Endothelial cell of umbilical vein (primary cell): ENCODE measurements around the gene C4BPA. TPM values are rescaled to one million over a fixed set of nuclear protein-coding genes. Genes with fewer than 3 reads are reported as not detected.

Experiments
- BruUV-seq: library from RNA; stranded (reverse); fragments of 400-500 nt; replicated peaks from 2 replicates; lab custom pipeline; 2021; lab: Mats Ljungman, UMichigan
- CTCF ChIA-PET: fragments of 300-600, 350-600 bp; sonication (Branson Sonifier 250); formaldehyde crosslinking; loops from one replicate; lab custom pipeline; 2021; ENCODE audit warnings: antibody characterized with exemption, inconsistent platforms; lab: Charles Lee
- POLR2A ChIA-PET: fragments of 300-600, 350-600 bp; sonication (Branson Sonifier 250); formaldehyde crosslinking; loops from one replicate; lab custom pipeline; 2021; ENCODE audit warnings: antibody characterized with exemption, inconsistent platforms; lab: Charles Lee
- DNase-seq: peaks from one replicate; pipeline ENCODE4 v3.0.0-alpha.2; 2011; ENCODE audit warnings: low read depth, low spot score
- FAIRE-seq: peaks from 2 replicates; lab custom pipeline; 2011; peaks lifted over from hg19 to GRCh38; lab: Jason Lieb, UNC
- H2AFZ ChIP-seq: 2 replicates; pipeline ENCODE4 v1.6.0; 2012; ENCODE audit warnings: low read depth, low read length, control low read depth, inconsistent platforms
- H3K27ac ChIP-seq: 2 replicates; pipeline ENCODE4 v1.5.1; 2011; ENCODE audit warnings: low read depth, mild to moderate bottlenecking, control low read depth, low read length, moderate library complexity; ENCODE audit not compliant: insufficient read depth
- H3K27me3 ChIP-seq, 2 experiments: 2 replicates each; pipeline versions ENCODE4 v1.6.0 to v1.6.1; 2011; ENCODE audit warnings: low read length in 2 of 2, mixed read lengths in 1 of 2; ENCODE audit not compliant: control insufficient read depth in 2 of 2, insufficient read depth in 2 of 2
- H3K36me3 ChIP-seq, 2 experiments: 2 replicates in 1 of 2; 3 replicates in 1 of 2; pipeline ENCODE4 v1.5.1; 2011; ENCODE audit warnings: low read length in 2 of 2, mild to moderate bottlenecking in 1 of 2, moderate library complexity in 1 of 2; ENCODE audit not compliant: control insufficient read depth in 2 of 2, insufficient read depth in 2 of 2; ENCODE audit errors: extremely low read depth in 1 of 2
- H3K4me1 ChIP-seq: 3 replicates; pipeline ENCODE4 v1.5.1; 2011; ENCODE audit warnings: mild to moderate bottlenecking, low read length; ENCODE audit not compliant: control insufficient read depth, insufficient read depth; ENCODE audit errors: extremely low read depth
- H3K4me2 ChIP-seq: 2 replicates; pipeline ENCODE4 v1.6.1; 2011; ENCODE audit warnings: low read length, control low read depth, mixed read lengths; ENCODE audit not compliant: insufficient read depth
- H3K4me3 ChIP-seq, 3 experiments: fragments of 200-600 bp in 1 of 3; sonication (generic), shearing (Covaris generic) in 1 of 3; replicated peaks in 1 of 3; 2 replicates each; pipeline ENCODE4 v1.5.1; 2011 to 2016; ENCODE audit warnings: control low read depth in 3 of 3, low read length in 3 of 3, mild to moderate bottlenecking in 2 of 3, inconsistent platforms in 1 of 3, low read depth in 1 of 3, moderate library complexity in 1 of 3; ENCODE audit not compliant: insufficient read depth in 1 of 3
- H3K79me2 ChIP-seq: 2 replicates; pipeline ENCODE4 v1.6.0; 2012; ENCODE audit warnings: low read length, inconsistent platforms; ENCODE audit not compliant: control insufficient read depth, insufficient read depth
- H3K9ac ChIP-seq: replicated peaks from 2 replicates; pipeline ENCODE3; 2011; ENCODE audit warnings: low read length, control low read depth; ENCODE audit not compliant: insufficient read depth; ENCODE audit errors: extremely low read depth
- H3K9me1 ChIP-seq: replicated peaks from 3 replicates; pipeline ENCODE4 v1.6.0; 2011; ENCODE audit warnings: mild to moderate bottlenecking, low read length; ENCODE audit not compliant: control insufficient read depth, insufficient read depth; ENCODE audit errors: extremely low read depth
- H3K9me3 ChIP-seq: replicated peaks from 2 replicates; pipeline ENCODE4 v1.5.1; 2012; ENCODE audit warnings: low read length, inconsistent platforms; ENCODE audit not compliant: control insufficient read depth, insufficient read depth
- H4K20me1 ChIP-seq: replicated peaks from 2 replicates; pipeline ENCODE3; 2011; ENCODE audit warnings: mild to moderate bottlenecking, low read length; ENCODE audit not compliant: control insufficient read depth, insufficient read depth; ENCODE audit errors: extremely low read depth
- CTCF ChIP-seq, 2 donors: IDR thresholded peaks; 1 replicate in 1 of 2; 2 replicates in 1 of 2; pipeline ENCODE4 v1.5.1; 2011; ENCODE audit warnings: low read length in 2 of 2, mild to moderate bottlenecking in 2 of 2, moderate library complexity in 2 of 2, control low read depth in 1 of 2, inconsistent platforms in 1 of 2, low read depth in 1 of 2; ENCODE audit not compliant: insufficient read depth in 1 of 2; ENCODE audit errors: extremely low read depth in 1 of 2
- EZH2 ChIP-seq: IDR thresholded peaks from 2 replicates; pipeline ENCODE4 v1.6.1; 2012; ENCODE audit warnings: borderline replicate concordance, low read depth, mild to moderate bottlenecking, moderate library complexity, low read length, inconsistent platforms; ENCODE audit not compliant: severe bottlenecking
- FOS ChIP-seq: IDR thresholded peaks from 2 replicates; pipeline ENCODE4 v1.6.1; 2011; ENCODE audit warnings: mild to moderate bottlenecking, low read length, moderate library complexity, borderline replicate concordance; ENCODE audit not compliant: insufficient read depth
- POLR2A ChIP-seq: IDR thresholded peaks from 2 replicates; pipeline ENCODE4 v1.6.1; 2012; ENCODE audit warnings: low read depth, mild to moderate bottlenecking, control low read depth, low read length
- POLR2AphosphoS5 ChIP-seq: IDR thresholded peaks from 2 replicates; pipeline ENCODE4 v1.6.1; 2012; ENCODE audit warnings: low read depth, mild to moderate bottlenecking, control low read depth, low read length, moderate library complexity; ENCODE audit not compliant: insufficient read depth
- dilution Hi-C: fragments of 300-500 bp; cut with MboI; formaldehyde crosslinking; loops from one replicate; pipeline ENCODE4 v1.15.0; 2019; ENCODE audit warnings: low sequenced_read_pairs; ENCODE audit not compliant: extremely low pct_ligation_motif_present
- intact Hi-C: fragments of 100-400 bp; cut with micrococcal nuclease; formaldehyde crosslinking; loops from one replicate; pipeline ENCODE4 v1.10.0; 2022
- polyA plus RNA-seq, 4 experiments: library from polyadenylated mRNA; depleted of rRNA in 3 of 4; stranded (reverse) in 3 of 4; unstranded in 1 of 4; fragments of >200 nt; gene quantifications; 2 replicates each; pipeline versions ENCODE4 v1.2.1 to v1.2.3, GENCODE V29; 2011 to 2012; ENCODE audit warnings: missing spikeins in 1 of 4
- total RNA-seq: library from RNA; stranded (reverse); gene quantifications from 2 replicates; pipeline ENCODE4 v1.2.3, GENCODE V29; 2021

C4BPA gene
- total and polyA plus RNA-seq, 2 donors (not counting 3 experiments of a cell fraction or from before 2014, with no cell fraction given), result not detected

GRCh38 chr1:207156826-207157225 is 52.8 kb downstream of the C4BPA start:
- H3K4me1 ChIP-seq, result peaks cover 7% of the 10 kb centered on the region
- H3K27ac ChIP-seq, result no peak overlapping the region
- H4K20me1 ChIP-seq, result no peaks in the 10 kb centered on the region
- no peaks in the 10 kb centered on the region for H3K27me3 ChIP-seq
- H3K36me3 ChIP-seq, result no peaks in the 10 kb centered on the region
- H3K79me2 ChIP-seq, result no peaks in the 10 kb centered on the region
- ChIA-PET CTCF (no interaction called here), POLR2A (no interaction called here)
- no peak overlapping the region for H3K4me2 ChIP-seq
- TF ChIP-seq EZH2, result no peak
- no peak for TF ChIP-seq CTCF (IDR thresholded peaks at IDR 0.05; ENCODE audit: extremely low read depth in 1 of 2, insufficient read depth in 1 of 2, low read depth in 1 of 2, low read length in 2 of 2)
- TF ChIP-seq FOS, result no peak
- no peak for TF ChIP-seq POLR2A
- no peak for TF ChIP-seq POLR2AphosphoS5
- intact Hi-C loops, result no loop called here
- no peak overlapping the region for H3K9ac ChIP-seq
- H3K4me3 ChIP-seq, result no peak overlapping the region
- no TSS peak for BruUV-seq
- no peaks in the 10 kb centered on the region for H3K9me3 ChIP-seq
- DNase-seq (no peak), FAIRE-seq (no peak)
- dilution Hi-C loops, result no loop called here
- H3K9me1 ChIP-seq, result no peaks in the 10 kb centered on the region
- H2AFZ ChIP-seq, result no peak overlapping the region

- no peaks in the 10 kb centered on the region for H3K27me3 ChIP-seq
- H3K36me3 ChIP-seq, result no peaks in the 10 kb centered on the region
- ChIA-PET POLR2A (no interaction called here), CTCF (no interaction called here)
- BruUV-seq, result no TSS peak
- dilution Hi-C loops, result no loop called here
- H3K79me2 ChIP-seq, result no peaks in the 10 kb centered on the region
- no peaks in the 10 kb centered on the region for H3K9me3 ChIP-seq
- intact Hi-C loops, result no loop called here
- no peaks in the 10 kb centered on the region for H3K4me1 ChIP-seq
- H3K27ac ChIP-seq, result no peak overlapping the region
- no peak overlapping the region for H2AFZ ChIP-seq
- H3K4me2 ChIP-seq, result no peak overlapping the region
- TF ChIP-seq EZH2, result no peak
- H4K20me1 ChIP-seq, result no peaks in the 10 kb centered on the region
- FAIRE-seq, result no peak
- DNase-seq, result no peak
- no peak overlapping the region for H3K9ac ChIP-seq
- no peak overlapping the region for H3K4me3 ChIP-seq
- no peaks in the 10 kb centered on the region for H3K9me1 ChIP-seq
Observed at GRCh38 chr1:207164086-207164485, 60.1 kb downstream of the C4BPA start.
